Measurements from ENCODE around the gene GNAI3.

GNAI3 gene

GRCh38 chr1:109627692-109628399 lies 79.4 kb downstream of the GNAI3 start:
- H3K36me3 ChIP-seq (ENCODE audit: control insufficient read depth, low read length): peaks cover 49% of the 10 kb centered on the region

GRCh38 chr1:109628540-109629321 lies 80.3 kb downstream of the GNAI3 start:
- peaks cover 49% of the 10 kb centered on the region for H3K36me3 ChIP-seq (ENCODE audit: control insufficient read depth, low read length)
- peaks cover 3% of the 10 kb centered on the region; the same call in 1 of the 2 replicates for H3F3A ChIP-seq (ENCODE audit: control insufficient read depth, insufficient read depth)
- H3K4me1 ChIP-seq (ENCODE audit: control insufficient read depth, low read length): peaks cover 15% of the 10 kb centered on the region
- H3K79me2 ChIP-seq (ENCODE audit: control insufficient read depth, low read length): peaks cover 18% of the 10 kb centered on the region
- TF ChIP-seq CTCF (IDR thresholded peaks at IDR 0.05; ENCODE audit: low read depth, low read length, poor library complexity, severe bottlenecking) (no peak), EZH2phosphoT487 (IDR thresholded peaks at IDR 0.05; ENCODE audit: borderline replicate concordance, low read length) (no peak)
- no peaks in the 10 kb centered on the region for H3K9me3 ChIP-seq (ENCODE audit: control insufficient read depth, insufficient read depth, low read length)
- H4K20me1 ChIP-seq (ENCODE audit: control insufficient read depth, insufficient read depth, low read depth, low read length): no peaks in the 10 kb centered on the region
- no peaks in the 10 kb centered on the region for H3K27me3 ChIP-seq (ENCODE audit: control insufficient read depth, low read length)
- H3K9me2 ChIP-seq (replicated peaks; ENCODE audit: control insufficient read depth, low read length): no peaks in the 10 kb centered on the region
- H3K27ac ChIP-seq (ENCODE audit: low read depth, low read length): no peak overlapping the region
- no peak overlapping the region for H3K4me3 ChIP-seq (ENCODE audit: low read length)
- H3K4me2 ChIP-seq (ENCODE audit: low read length): no peak overlapping the region

More at GRCh38 chr1:109627692-109628399, 79.4 kb downstream of the GNAI3 start:
- no peaks in the 10 kb centered on the region for H3F3A ChIP-seq (ENCODE audit: control insufficient read depth, insufficient read depth)
- no peaks in the 10 kb centered on the region for H3K9me3 ChIP-seq (ENCODE audit: control insufficient read depth, insufficient read depth, low read length)
- no peaks in the 10 kb centered on the region for H3K27me3 ChIP-seq (ENCODE audit: control insufficient read depth, low read length)
- no peaks in the 10 kb centered on the region for H3K9me2 ChIP-seq (replicated peaks; ENCODE audit: control insufficient read depth, low read length)
- TF ChIP-seq CTCF (IDR thresholded peaks at IDR 0.05; ENCODE audit: low read depth, low read length, poor library complexity, severe bottlenecking) (no peak), EZH2phosphoT487 (IDR thresholded peaks at IDR 0.05; ENCODE audit: borderline replicate concordance, low read length) (no peak)
- peaks cover 27% of the 10 kb centered on the region for H3K79me2 ChIP-seq (ENCODE audit: control insufficient read depth, low read length)
- H3K4me2 ChIP-seq (ENCODE audit: low read length): no peak overlapping the region
- H3K27ac ChIP-seq (ENCODE audit: low read depth, low read length): no peak overlapping the region
- H3K4me1 ChIP-seq (ENCODE audit: control insufficient read depth, low read length): peaks cover 24% of the 10 kb centered on the region
- H3K4me3 ChIP-seq (ENCODE audit: low read length): no peak overlapping the region
- no peaks in the 10 kb centered on the region for H4K20me1 ChIP-seq (ENCODE audit: control insufficient read depth, insufficient read depth, low read depth, low read length)

- Histone ChIP-seq H3K27me3 (ENCODE audit: control insufficient read depth, low read length) (no peaks in the 10 kb centered on the region), H3K27ac (ENCODE audit: low read depth, low read length) (no peak overlapping the region), H3K4me3 (ENCODE audit: low read length) (no peak overlapping the region), H4K20me1 (ENCODE audit: control insufficient read depth, insufficient read depth, low read depth, low read length) (no peaks in the 10 kb centered on the region), H3K4me1 (ENCODE audit: control insufficient read depth, low read length) (peaks cover 10% of the 10 kb centered on the region), H3F3A (ENCODE audit: control insufficient read depth, insufficient read depth) (peaks cover 3% of the 10 kb centered on the region; the same call in 1 of the 2 replicates), H3K9me2 (replicated peaks; ENCODE audit: control insufficient read depth, low read length) (no peaks in the 10 kb centered on the region), H3K79me2 (ENCODE audit: control insufficient read depth, low read length) (peaks cover 10% of the 10 kb centered on the region), H3K9me3 (ENCODE audit: control insufficient read depth, insufficient read depth, low read length) (no peaks in the 10 kb centered on the region), H3K36me3 (ENCODE audit: control insufficient read depth, low read length) (peaks cover 49% of the 10 kb centered on the region), H3K4me2 (ENCODE audit: low read length) (no peak overlapping the region)
- TF ChIP-seq CTCF (IDR thresholded peaks at IDR 0.05; ENCODE audit: low read depth, low read length, poor library complexity, severe bottlenecking) (no peak), EZH2phosphoT487 (IDR thresholded peaks at IDR 0.05; ENCODE audit: borderline replicate concordance, low read length) (no peak)
Observed at GRCh38 chr1:109629372-109630030, 81.1 kb downstream of the GNAI3 start.
